GM23338 (cell line): Measurements from ENCODE around the gene TCP11L2. TPM values are rescaled to one million over a fixed set of nuclear protein-coding genes. Genes with fewer than 3 reads are reported as not detected.

Experiments used
- ATAC-seq: fragments of 200-7000 bp; cut with Tn5 transposase; 3 replicates; pipeline ENCODE4 v1.9.1; 2020
- DNase-seq: peaks from one replicate; pipeline ENCODE4 v3.0.0-alpha.2; 2015; ENCODE audit warnings: low spot score
- H2AFZ ChIP-seq: fragments of 200-600 bp; sonication (generic); 2 replicates; pipeline ENCODE4 v1.8.0; 2016; ENCODE audit warnings: antibody characterized with exemption, mild to moderate bottlenecking, moderate library complexity
- H3F3A ChIP-seq: fragments of 200-600 bp; sonication (generic); replicated peaks from 2 replicates; pipeline ENCODE4 v1.8.0; 2017; ENCODE audit warnings: antibody characterized with exemption, mixed run types, low read depth
- H3K27ac ChIP-seq: fragments of 200-600 bp; sonication (generic); 2 replicates; pipeline ENCODE4 v1.6.1; 2016; ENCODE audit warnings: low read depth
- H3K27me3 ChIP-seq: fragments of 200-600 bp; sonication (generic); 2 replicates; pipeline ENCODE4 v1.8.0; 2016; ENCODE audit warnings: mild to moderate bottlenecking, mixed run types, moderate library complexity; ENCODE audit not compliant: insufficient read depth
- H3K36me3 ChIP-seq: fragments of 200-600 bp; sonication (generic); 2 replicates; pipeline ENCODE4 v1.8.0; 2016; ENCODE audit warnings: mild to moderate bottlenecking; ENCODE audit not compliant: insufficient read depth
- H3K4me1 ChIP-seq: fragments of 200-600 bp; sonication (generic); 2 replicates; pipeline ENCODE4 v1.8.0; 2016; ENCODE audit warnings: mild to moderate bottlenecking, moderate library complexity; ENCODE audit not compliant: insufficient read depth
- H3K4me2 ChIP-seq: fragments of 200-600 bp; sonication (generic); 2 replicates; pipeline ENCODE4 v1.7.1; 2017; ENCODE audit warnings: mixed run types
- H3K4me3 ChIP-seq: fragments of 200-600 bp; sonication (generic); 2 replicates; pipeline ENCODE4 v1.6.1; 2016; ENCODE audit warnings: mixed run types
- H3K79me2 ChIP-seq: fragments of 200-600 bp; sonication (generic); replicated peaks from 2 replicates; pipeline ENCODE4 v1.8.0; 2017; ENCODE audit warnings: mild to moderate bottlenecking; ENCODE audit not compliant: insufficient read depth
- H3K9me2 ChIP-seq: fragments of 200-600 bp; sonication (generic); 2 replicates; pipeline ENCODE4 v1.8.0; 2017; ENCODE audit not compliant: insufficient read depth
- H4K20me1 ChIP-seq: fragments of 200-600 bp; sonication (generic); replicated peaks from 2 replicates; pipeline ENCODE4 v1.8.0; 2017; ENCODE audit warnings: mild to moderate bottlenecking; ENCODE audit not compliant: insufficient read depth
- H3K27ac Mint-ChIP-seq: 2 replicates; pipeline ENCODE4 v1.8.0; 2020; ENCODE audit warnings: inconsistent platforms, mild to moderate bottlenecking, moderate library complexity, mixed read lengths
- H3K27me3 Mint-ChIP-seq: 3 replicates; pipeline ENCODE4 v1.8.0; 2022; ENCODE audit warnings: low read depth, mild to moderate bottlenecking, moderate library complexity, mixed read lengths, inconsistent platforms; ENCODE audit not compliant: insufficient read depth, poor library complexity
- H3K36me3 Mint-ChIP-seq: 3 replicates; pipeline ENCODE4 v1.8.0; 2021; ENCODE audit warnings: low read depth, mild to moderate bottlenecking, inconsistent platforms, moderate library complexity, mixed read lengths
- H3K4me1 Mint-ChIP-seq: 3 replicates; pipeline ENCODE4 v1.8.0; 2020; ENCODE audit warnings: mild to moderate bottlenecking, inconsistent platforms, mixed read lengths
- H3K4me3 Mint-ChIP-seq: 3 replicates; pipeline ENCODE4 v1.8.0; 2021; ENCODE audit warnings: moderate library complexity, mild to moderate bottlenecking, inconsistent platforms, mixed read lengths
- H3K9me3 Mint-ChIP-seq: 3 replicates; pipeline ENCODE4 v1.8.0; 2020; ENCODE audit warnings: moderate library complexity, mild to moderate bottlenecking, inconsistent platforms, mixed read lengths
- EZH2 ChIP-seq: fragments of 200-600 bp; sonication (generic); IDR thresholded peaks from one replicate; pipeline ENCODE4 v1.8.0; 2017; ENCODE audit warnings: antibody characterized with exemption, mild to moderate bottlenecking, low read depth; ENCODE audit not compliant: unreplicated experiment
- EZH2phosphoT487 ChIP-seq: fragments of 200-600 bp; sonication (generic); IDR thresholded peaks from one replicate; pipeline ENCODE4 v1.8.1; 2018; ENCODE audit warnings: antibody characterized with exemption; ENCODE audit not compliant: unreplicated experiment
- JUNB ChIP-seq: IDR thresholded peaks from one replicate; pipeline ENCODE4 v1.6.1; 2016; ENCODE audit warnings: antibody characterized with exemption; ENCODE audit not compliant: unreplicated experiment
- POLR2AphosphoS5 ChIP-seq: IDR thresholded peaks from 2 replicates; pipeline ENCODE4 v1.6.1; 2016; ENCODE audit warnings: antibody characterized with exemption, low read depth
- ZNF331 ChIP-seq: fragments of 250-450 bp; sonication (Bioruptor Pico); IDR thresholded peaks from 2 replicates; pipeline ENCODE4 v1.5.0; 2020; ENCODE audit warnings: low read depth, mild to moderate bottlenecking, moderate library complexity
- polyA plus RNA-seq: library from polyadenylated mRNA; unstranded; fragments of >200 nt; fragmentation: Nextera tagmentation; extraction: Ambion mirVana; gene quantifications from 2 replicates; pipeline ENCODE4 v1.2.1, GENCODE V29; 2016
- total RNA-seq: library from RNA; depleted of rRNA; stranded (reverse); fragments of >200 nt; shearing (Covaris generic); gene quantifications from 2 replicates; pipeline ENCODE4 v1.2.3, GENCODE V29; 2014
- TF ChIP-seq, protein P1 (sequence below): fragments of 250-450 bp; sonication (Bioruptor Pico); IDR thresholded peaks from 2 replicates; pipeline ENCODE4 v1.5.0; 2020; ENCODE audit warnings: mild to moderate bottlenecking, moderate library complexity
- TF ChIP-seq, protein P2 (sequence below), 2 experiments: fragments of 200-600 bp in 1 of 2; sonication (generic) in 1 of 2; conservative IDR thresholded peaks; 2 replicates each; pipeline versions ENCODE4 v1.5.1 to v1.6.1; 2016 to 2017; ENCODE audit warnings: antibody characterized with exemption in 2 of 2, low read depth in 2 of 2, mild to moderate bottlenecking in 2 of 2, moderate library complexity in 1 of 2

The TCP11L2 gene
- total and polyA plus RNA-seq, 2 experiments from 2014 or later = 1.4 to 4.4 TPM

DNA sequence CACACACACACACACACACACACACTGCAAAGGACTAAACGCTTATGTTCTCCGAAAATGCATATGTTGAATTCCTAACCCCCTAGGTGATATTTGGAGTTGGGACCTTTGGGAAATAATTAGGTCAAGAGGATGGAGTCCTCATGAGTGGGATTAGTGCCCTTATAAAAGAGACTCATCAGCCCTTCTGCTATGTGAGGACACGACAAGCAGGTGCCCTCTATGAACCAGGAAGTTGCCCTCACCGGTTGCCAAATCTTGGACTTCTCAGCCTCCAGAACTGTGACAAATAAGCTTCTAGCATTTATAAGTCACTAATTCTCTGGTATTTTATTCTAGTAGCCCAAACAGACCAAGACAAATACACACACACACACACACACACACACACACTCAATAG, 20.7 kb upstream of the TCP11L2 start (continued):
- TF ChIP-seq, protein P1, sequence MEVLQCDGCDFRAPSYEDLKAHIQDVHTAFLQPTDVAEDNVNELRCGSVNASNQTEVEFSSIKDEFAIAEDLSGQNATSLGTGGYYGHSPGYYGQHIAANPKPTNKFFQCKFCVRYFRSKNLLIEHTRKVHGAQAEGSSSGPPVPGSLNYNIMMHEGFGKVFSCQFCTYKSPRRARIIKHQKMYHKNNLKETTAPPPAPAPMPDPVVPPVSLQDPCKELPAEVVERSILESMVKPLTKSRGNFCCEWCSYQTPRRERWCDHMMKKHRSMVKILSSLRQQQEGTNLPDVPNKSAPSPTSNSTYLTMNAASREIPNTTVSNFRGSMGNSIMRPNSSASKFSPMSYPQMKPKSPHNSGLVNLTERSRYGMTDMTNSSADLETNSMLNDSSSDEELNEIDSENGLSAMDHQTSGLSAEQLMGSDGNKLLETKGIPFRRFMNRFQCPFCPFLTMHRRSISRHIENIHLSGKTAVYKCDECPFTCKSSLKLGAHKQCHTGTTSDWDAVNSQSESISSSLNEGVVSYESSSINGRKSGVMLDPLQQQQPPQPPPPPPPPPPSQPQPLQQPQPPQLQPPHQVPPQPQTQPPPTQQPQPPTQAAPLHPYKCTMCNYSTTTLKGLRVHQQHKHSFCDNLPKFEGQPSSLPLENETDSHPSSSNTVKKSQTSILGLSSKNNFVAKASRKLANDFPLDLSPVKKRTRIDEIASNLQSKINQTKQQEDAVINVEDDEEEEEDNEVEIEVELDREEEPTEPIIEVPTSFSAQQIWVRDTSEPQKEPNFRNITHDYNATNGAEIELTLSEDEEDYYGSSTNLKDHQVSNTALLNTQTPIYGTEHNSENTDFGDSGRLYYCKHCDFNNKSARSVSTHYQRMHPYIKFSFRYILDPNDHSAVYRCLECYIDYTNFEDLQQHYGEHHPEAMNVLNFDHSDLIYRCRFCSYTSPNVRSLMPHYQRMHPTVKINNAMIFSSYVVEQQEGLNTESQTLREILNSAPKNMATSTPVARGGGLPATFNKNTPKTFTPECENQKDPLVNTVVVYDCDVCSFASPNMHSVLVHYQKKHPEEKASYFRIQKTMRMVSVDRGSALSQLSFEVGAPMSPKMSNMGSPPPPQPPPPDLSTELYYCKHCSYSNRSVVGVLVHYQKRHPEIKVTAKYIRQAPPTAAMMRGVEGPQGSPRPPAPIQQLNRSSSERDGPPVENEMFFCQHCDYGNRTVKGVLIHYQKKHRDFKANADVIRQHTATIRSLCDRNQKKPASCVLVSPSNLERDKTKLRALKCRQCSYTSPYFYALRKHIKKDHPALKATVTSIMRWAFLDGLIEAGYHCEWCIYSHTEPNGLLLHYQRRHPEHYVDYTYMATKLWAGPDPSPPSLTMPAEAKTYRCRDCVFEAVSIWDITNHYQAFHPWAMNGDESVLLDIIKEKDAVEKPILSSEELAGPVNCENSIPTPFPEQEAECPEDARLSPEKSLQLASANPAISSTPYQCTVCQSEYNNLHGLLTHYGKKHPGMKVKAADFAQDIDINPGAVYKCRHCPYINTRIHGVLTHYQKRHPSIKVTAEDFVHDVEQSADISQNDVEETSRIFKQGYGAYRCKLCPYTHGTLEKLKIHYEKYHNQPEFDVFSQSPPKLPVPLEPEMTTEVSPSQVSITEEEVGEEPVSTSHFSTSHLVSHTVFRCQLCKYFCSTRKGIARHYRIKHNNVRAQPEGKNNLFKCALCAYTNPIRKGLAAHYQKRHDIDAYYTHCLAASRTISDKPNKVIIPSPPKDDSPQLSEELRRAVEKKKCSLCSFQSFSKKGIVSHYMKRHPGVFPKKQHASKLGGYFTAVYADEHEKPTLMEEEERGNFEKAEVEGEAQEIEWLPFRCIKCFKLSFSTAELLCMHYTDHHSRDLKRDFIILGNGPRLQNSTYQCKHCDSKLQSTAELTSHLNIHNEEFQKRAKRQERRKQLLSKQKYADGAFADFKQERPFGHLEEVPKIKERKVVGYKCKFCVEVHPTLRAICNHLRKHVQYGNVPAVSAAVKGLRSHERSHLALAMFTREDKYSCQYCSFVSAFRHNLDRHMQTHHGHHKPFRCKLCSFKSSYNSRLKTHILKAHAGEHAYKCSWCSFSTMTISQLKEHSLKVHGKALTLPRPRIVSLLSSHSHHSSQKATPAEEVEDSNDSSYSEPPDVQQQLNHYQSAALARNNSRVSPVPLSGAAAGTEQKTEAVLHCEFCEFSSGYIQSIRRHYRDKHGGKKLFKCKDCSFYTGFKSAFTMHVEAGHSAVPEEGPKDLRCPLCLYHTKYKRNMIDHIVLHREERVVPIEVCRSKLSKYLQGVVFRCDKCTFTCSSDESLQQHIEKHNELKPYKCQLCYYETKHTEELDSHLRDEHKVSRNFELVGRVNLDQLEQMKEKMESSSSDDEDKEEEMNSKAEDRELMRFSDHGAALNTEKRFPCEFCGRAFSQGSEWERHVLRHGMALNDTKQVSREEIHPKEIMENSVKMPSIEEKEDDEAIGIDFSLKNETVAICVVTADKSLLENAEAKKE (CRISPR knock-in tag) = no peak
- TF ChIP-seq JUNB = no peak
- no peak for TF ChIP-seq EZH2
- TF ChIP-seq EZH2phosphoT487 = no peak
- TF ChIP-seq ZNF331 = no peak

DNA sequence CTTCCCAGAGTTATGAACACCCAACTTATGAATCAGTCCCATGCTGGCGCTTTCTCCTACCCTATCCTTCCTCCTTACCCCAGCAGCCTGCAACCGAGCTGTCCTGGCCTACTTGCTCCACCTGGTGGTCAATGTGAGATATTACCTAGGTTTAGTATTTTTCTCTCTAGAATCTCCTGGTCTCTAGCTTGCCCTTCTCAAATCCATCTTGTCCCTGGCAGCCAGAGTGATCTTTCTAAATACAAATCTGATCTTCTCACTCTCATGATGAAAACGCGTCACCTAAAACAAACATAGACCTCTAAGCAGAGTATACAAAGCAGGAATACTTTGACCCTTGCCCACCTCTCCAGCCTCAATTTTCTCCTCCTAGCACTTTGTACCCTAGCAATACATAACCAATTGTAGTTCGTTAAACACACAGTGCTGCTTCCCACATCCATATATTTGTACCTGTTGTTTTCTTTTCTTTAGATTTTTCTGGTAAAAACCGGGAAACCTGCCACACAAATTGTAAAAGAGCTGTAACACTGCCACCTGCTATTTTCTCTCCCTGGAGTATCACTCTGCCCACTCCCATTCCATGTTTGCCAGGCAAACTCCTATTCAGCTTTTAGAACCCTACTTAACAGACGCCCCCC, 20.0 kb upstream of the TCP11L2 start:
- peak; percentile 78 for DNase-seq
- no peak overlapping the region for H3K4me3 ChIP-seq
- TF ChIP-seq, protein P2, sequence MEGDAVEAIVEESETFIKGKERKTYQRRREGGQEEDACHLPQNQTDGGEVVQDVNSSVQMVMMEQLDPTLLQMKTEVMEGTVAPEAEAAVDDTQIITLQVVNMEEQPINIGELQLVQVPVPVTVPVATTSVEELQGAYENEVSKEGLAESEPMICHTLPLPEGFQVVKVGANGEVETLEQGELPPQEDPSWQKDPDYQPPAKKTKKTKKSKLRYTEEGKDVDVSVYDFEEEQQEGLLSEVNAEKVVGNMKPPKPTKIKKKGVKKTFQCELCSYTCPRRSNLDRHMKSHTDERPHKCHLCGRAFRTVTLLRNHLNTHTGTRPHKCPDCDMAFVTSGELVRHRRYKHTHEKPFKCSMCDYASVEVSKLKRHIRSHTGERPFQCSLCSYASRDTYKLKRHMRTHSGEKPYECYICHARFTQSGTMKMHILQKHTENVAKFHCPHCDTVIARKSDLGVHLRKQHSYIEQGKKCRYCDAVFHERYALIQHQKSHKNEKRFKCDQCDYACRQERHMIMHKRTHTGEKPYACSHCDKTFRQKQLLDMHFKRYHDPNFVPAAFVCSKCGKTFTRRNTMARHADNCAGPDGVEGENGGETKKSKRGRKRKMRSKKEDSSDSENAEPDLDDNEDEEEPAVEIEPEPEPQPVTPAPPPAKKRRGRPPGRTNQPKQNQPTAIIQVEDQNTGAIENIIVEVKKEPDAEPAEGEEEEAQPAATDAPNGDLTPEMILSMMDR (conservative IDR thresholded peaks at IDR 0.05; ENCODE audit: low read depth in 2 of 2) = peak; percentile 83 to 92
- TF ChIP-seq, protein P1 (CRISPR knock-in tag) = no peak
- no peak for TF ChIP-seq POLR2AphosphoS5
- TF ChIP-seq EZH2 = no peak
- TF ChIP-seq EZH2phosphoT487 = no peak

More for the DNA sequence above, 20.0 kb upstream of the TCP11L2 start:
- H3K4me1 ChIP-seq = no peaks in the 10 kb centered on the region
- no peaks in the 10 kb centered on the region for H3K79me2 ChIP-seq
- no peaks in the 10 kb centered on the region for H3K27me3 Mint-ChIP-seq
- no peaks in the 10 kb centered on the region for H3F3A ChIP-seq
- no peak overlapping the region for H3K27ac ChIP-seq
- no peaks in the 10 kb centered on the region for H3K4me1 Mint-ChIP-seq
- no peaks in the 10 kb centered on the region for H3K36me3 Mint-ChIP-seq
- no peaks in the 10 kb centered on the region for H3K9me3 Mint-ChIP-seq
- no peak overlapping the region for H3K4me2 ChIP-seq
- no peaks in the 10 kb centered on the region for H3K36me3 ChIP-seq
- H2AFZ ChIP-seq = 0 out of 2 replicates have a peak overlapping the region, but pooled peaks have one; percentile 25
- H3K27me3 ChIP-seq = no peaks in the 10 kb centered on the region
- no peak overlapping the region for H3K27ac Mint-ChIP-seq
- no peak overlapping the region for H3K4me3 Mint-ChIP-seq
- H4K20me1 ChIP-seq = no peaks in the 10 kb centered on the region
- ATAC-seq = peak; percentile 96
- no peaks in the 10 kb centered on the region for H3K9me2 ChIP-seq
